Kidney (tissue), 14 donors: Measurements from ENCODE around the gene ACAP3. TPM values are rescaled to one million over a fixed set of nuclear protein-coding genes. Genes with fewer than 3 reads are reported as not detected.

ENCODE experiments used
- DNase-seq, 5 donors: peaks; one replicate each; pipeline ENCODE4 v3.0.0-alpha.2; 2013 to 2020
- FAIRE-seq: peaks from 2 replicates; lab custom pipeline; 2012; peaks lifted over from hg19 to GRCh38; lab: Jason Lieb, UNC
- H3K27ac ChIP-seq, 2 donors: one replicate each; pipeline ENCODE4 v1.7.0; 2013; ENCODE audit warnings: low read depth in 2 of 2, low read length in 2 of 2, inconsistent platforms in 1 of 2
- H3K27me3 ChIP-seq: one replicate; pipeline ENCODE4 v1.7.1; 2013; ENCODE audit warnings: low read length, inconsistent platforms; ENCODE audit not compliant: control insufficient read depth, insufficient read depth
- H3K36me3 ChIP-seq, 3 donors: one replicate each; pipeline versions ENCODE4 v1.7.0 to v1.7.1; 2013; ENCODE audit warnings: low read length in 3 of 3, control low read depth in 1 of 3, inconsistent platforms in 1 of 3; ENCODE audit not compliant: insufficient read depth in 3 of 3, control insufficient read depth in 2 of 3
- H3K4me1 ChIP-seq, 3 donors: one replicate each; pipeline versions ENCODE4 v1.7.0 to v1.7.1; 2013; ENCODE audit warnings: low read length in 3 of 3, inconsistent platforms in 1 of 3, low read depth in 1 of 3; ENCODE audit not compliant: control insufficient read depth in 2 of 3, insufficient read depth in 2 of 3
- H3K4me3 ChIP-seq, 3 donors: one replicate each; pipeline versions ENCODE4 v1.7.0 to v1.8.1; 2013; ENCODE audit warnings: low read length in 3 of 3, control low read depth in 1 of 3, inconsistent platforms in 1 of 3
- H3K9ac ChIP-seq, 3 donors: one replicate each; pipeline versions ENCODE4 v1.7.0 to v1.7.1; 2013; ENCODE audit warnings: low read length in 3 of 3, control low read depth in 1 of 3, inconsistent platforms in 1 of 3
- H3K9me3 ChIP-seq, 3 donors: one replicate each; pipeline versions ENCODE4 v1.7.0 to v1.7.1; 2013; ENCODE audit warnings: low read length in 3 of 3, control low read depth in 1 of 3, inconsistent platforms in 1 of 3; ENCODE audit not compliant: control insufficient read depth in 2 of 3, insufficient read depth in 1 of 3
- intact Hi-C: fragments of 100-400 bp; cut with DNase I; formaldehyde crosslinking; loops from one replicate; pipeline ENCODE4 v1.11.1; 2022
- polyA plus RNA-seq: library from polyadenylated mRNA; stranded (reverse); fragments of 350-450 nt; fragmentation: Illumina TruSeq; extraction: RNeasy Lipid Tissue Mini Kit (QIAGEN cat#74804); gene quantifications from one replicate; pipeline ENCODE4 v1.2.3, GENCODE V29; 2014; ENCODE audit warnings: low read depth, low replicate concordance; ENCODE audit not compliant: insufficient read depth
- total RNA-seq: library from RNA; stranded (reverse); fragmentation: NEBNext Ultra II Directional; extraction: Animal tissue kit (Norgen Biotek cat#: 25700); gene quantifications from one replicate; pipeline ENCODE4 v1.2.1, GENCODE V29; 2021
- TF ChIP-seq, protein P1 (sequence below): IDR thresholded peaks from 3 replicates; pipeline ENCODE4 v1.5.1; 2012; ENCODE audit warnings: mild to moderate bottlenecking, moderate library complexity, borderline replicate concordance; ENCODE audit not compliant: insufficient read depth; ENCODE audit errors: extremely low read depth
- donor health status: control.
- donor health status: control.
- donor health status: control.
- donor health status: control.
- donor health status: control.
- donor health status: DM: yes; HTN: yes; CAD: no.
- donor health status: Normal renal cell carcinoma (clear cell type).

The ACAP3 gene
- total and polyA plus RNA-seq, 2 donors from 2014 or later = 15.9 to 39.5 TPM

DNA sequence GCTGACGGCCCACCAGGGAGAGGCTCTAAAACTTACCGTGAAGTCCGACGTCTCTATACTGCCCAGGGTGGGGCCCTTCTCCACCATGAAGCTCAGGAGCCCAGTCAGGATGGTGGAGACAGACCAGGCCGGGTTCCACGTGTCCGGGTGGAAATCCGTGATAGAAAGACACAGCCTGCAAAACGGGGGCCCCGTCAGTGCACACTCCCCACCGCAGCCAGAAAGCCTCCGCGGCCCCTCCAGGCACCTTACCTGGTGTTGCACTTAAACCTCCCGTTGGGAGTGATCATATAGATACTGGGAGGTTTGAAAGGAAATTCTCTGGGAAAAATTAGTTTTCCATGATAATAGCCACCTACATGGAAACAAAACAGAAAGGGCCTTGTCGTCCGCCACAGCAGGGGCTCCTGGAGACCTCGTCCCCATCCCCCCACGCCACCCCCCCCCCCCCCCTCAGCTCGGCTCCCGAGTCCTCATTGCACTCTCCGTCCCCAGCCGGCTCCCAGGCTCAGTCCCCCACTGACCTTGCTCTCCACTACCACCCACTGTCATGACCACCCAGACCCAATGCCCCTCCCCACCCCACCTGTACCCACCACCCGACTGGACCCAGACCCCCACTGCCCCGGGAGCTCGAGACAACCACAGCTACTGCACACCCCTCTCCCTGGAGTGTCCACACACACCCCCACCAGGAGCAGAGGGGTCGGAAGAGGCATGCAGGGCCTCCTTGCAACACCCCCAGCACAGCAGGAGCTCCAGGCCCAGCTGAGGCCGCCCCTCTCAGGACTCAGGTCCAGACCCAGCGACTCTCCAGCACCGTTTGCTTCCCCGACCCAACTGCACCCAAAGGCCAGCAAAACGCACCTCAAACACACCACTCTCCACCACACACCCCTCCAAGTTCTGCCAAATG lies 50.5 kb downstream of the ACAP3 start:
- Histone ChIP-seq H3K4me3 (no peak overlapping the region), H3K36me3 (peaks cover 3 to 14% (median 11%) of the 10 kb centered on the region in 3 donors), H3K27ac (no peak overlapping the region), H3K4me1 (peaks cover 0 to 4% (median 0%) of the 10 kb centered on the region in 3 donors), H3K9me3 (no peaks in the 10 kb centered on the region), H3K27me3 (no peaks in the 10 kb centered on the region), H3K9ac (no peak overlapping the region)
- TF ChIP-seq, protein P1, sequence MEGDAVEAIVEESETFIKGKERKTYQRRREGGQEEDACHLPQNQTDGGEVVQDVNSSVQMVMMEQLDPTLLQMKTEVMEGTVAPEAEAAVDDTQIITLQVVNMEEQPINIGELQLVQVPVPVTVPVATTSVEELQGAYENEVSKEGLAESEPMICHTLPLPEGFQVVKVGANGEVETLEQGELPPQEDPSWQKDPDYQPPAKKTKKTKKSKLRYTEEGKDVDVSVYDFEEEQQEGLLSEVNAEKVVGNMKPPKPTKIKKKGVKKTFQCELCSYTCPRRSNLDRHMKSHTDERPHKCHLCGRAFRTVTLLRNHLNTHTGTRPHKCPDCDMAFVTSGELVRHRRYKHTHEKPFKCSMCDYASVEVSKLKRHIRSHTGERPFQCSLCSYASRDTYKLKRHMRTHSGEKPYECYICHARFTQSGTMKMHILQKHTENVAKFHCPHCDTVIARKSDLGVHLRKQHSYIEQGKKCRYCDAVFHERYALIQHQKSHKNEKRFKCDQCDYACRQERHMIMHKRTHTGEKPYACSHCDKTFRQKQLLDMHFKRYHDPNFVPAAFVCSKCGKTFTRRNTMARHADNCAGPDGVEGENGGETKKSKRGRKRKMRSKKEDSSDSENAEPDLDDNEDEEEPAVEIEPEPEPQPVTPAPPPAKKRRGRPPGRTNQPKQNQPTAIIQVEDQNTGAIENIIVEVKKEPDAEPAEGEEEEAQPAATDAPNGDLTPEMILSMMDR = no peak
- DNase-seq (peak in 1 of 5 donors; percentile 56), FAIRE-seq (no peak)
- intact Hi-C loops = no loop called here

DNA sequence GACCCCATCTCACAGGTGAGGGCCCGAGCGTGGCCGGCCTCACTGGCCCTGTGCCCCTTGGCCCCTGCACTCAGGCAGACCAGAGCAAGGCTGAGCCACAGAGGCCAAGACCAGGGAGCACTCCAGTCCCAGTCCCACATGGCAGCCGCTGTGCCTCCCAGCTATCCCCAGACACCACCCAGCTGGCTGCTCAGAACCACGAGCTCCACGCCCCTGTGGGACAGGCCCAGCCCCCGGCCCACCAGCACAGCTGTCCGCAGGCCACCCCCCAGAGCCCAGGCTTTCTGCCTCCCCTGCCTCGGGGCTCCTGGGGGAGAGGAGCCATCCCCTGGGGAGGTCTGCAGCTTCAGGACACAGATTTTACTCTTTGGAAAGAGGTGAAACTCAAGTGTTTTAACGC lies 52.1 kb downstream of the ACAP3 start:
- Histone ChIP-seq H3K27ac (no peak overlapping the region), H3K9ac (no peak overlapping the region), H3K27me3 (no peaks in the 10 kb centered on the region), H3K4me3 (no peak overlapping the region), H3K4me1 (peaks cover 0 to 4% (median 0%) of the 10 kb centered on the region in 3 donors), H3K36me3 (peaks cover 3 to 11% (median 9%) of the 10 kb centered on the region in 3 donors), H3K9me3 (no peaks in the 10 kb centered on the region)
- DNase-seq (peak in 1 of 5 donors; percentile 67), FAIRE-seq (no peak)
- intact Hi-C loops = no loop called here
- TF ChIP-seq, protein P1 = no peak

DNA sequence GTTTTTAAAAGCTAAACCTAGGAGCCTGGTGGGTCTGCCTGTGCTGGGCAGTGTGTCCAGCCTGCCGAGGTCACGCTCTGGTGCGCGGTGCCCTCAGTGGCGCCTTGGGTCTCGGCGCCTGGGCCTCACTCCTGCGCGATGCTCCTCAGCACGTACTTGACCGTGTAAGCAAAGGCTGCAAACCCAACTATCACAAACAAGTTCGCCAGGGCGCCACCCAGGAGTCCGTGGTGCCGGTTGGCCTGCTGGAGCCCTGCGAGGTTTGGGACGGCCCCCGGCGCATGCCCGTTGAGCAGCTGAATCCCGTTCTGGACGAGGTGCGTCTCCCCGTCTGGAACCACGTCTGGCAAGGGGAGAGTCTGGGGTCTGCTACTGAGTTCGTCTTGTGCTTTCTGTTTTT lies 52.7 kb downstream of the ACAP3 start:
- no peaks in the 10 kb centered on the region for H3K27me3 ChIP-seq
- no peaks in the 10 kb centered on the region for H3K9me3 ChIP-seq
- H3K36me3 ChIP-seq = peaks cover 3 to 9% (median 9%) of the 10 kb centered on the region in 3 donors
- no peak overlapping the region for H3K27ac ChIP-seq
- DNase-seq = peak in 1 of 5 donors; percentile 65
- intact Hi-C loops = no loop called here
- H3K9ac ChIP-seq = no peak overlapping the region
- H3K4me3 ChIP-seq = no peak overlapping the region
- no peak for FAIRE-seq
- peaks cover 0 to 4% (median 0%) of the 10 kb centered on the region in 3 donors for H3K4me1 ChIP-seq
- TF ChIP-seq, protein P1 = no peak
